GM20431 (cell line): ENCODE data around the gene CXCR3.
"Not testable (repeated sequence)": the region's sequence is repeated elsewhere in the genome, so short reads cannot be mapped to it uniquely, and the experiment has no call there.

Experiments
- in situ Hi-C: fragments of 300-500 bp; cut with MseI, MboI; formaldehyde crosslinking; loops from one replicate; pipeline ENCODE4 v1.15.0; 2020; ENCODE audit warnings: low sequenced_read_pairs; ENCODE audit not compliant: unreplicated experiment

The CXCR3 gene

DNA sequence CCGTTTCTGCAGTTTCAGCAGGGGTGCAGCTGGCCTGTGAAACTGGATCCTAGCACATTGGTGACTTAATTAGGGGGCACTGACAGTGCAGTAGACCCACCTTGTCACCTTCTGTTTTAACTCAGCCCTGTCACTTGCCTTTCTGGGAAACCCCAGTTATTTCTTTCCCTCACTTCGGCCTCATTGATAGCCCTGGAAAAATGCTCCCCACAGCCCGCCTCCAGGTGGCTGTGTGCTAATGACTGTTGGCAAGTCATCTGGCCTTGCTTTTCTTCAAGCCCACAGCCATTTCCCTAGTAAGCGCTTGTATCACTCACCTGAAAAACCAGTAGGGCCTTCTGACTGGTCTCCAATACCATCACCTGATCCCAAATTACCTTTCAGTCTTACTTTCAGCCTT lies 3.3 kb downstream of the CXCR3 start:
- in situ Hi-C loops, result no loop called here

DNA sequence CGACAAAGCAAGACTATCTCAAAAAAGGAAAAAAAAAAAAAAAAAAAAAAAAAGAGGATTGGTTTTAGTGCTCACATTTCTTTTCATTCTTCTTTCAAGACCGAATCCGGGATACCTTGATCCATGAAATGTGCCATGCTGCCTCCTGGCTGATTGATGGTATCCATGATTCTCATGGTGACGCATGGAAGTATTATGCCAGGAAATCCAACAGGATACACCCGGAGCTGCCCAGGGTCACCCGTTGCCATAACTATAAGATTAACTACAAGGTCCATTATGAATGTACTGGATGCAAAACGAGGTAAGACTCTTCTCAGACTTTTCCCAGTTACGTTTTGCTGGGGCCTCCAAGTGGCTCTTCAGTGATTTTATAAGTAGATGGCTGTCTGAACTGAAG lies 6.1 kb downstream of the CXCR3 start:
- in situ Hi-C loops, result no loop called here

- in situ Hi-C loops, result not testable (repeated sequence)
Measured at GRCh38 chrX:71611736-71612135, 6.6 kb downstream of the CXCR3 start.

- in situ Hi-C loops, result no loop called here
Measured at GRCh38 chrX:71609095-71609750, 9.1 kb downstream of the CXCR3 start.

- in situ Hi-C loops, result no loop called here
Measured at GRCh38 chrX:71607488-71607887, 10.8 kb downstream of the CXCR3 start.

GRCh38 chrX:71606536-71607216 lies 11.6 kb downstream of the CXCR3 start:
- in situ Hi-C loops, result no loop called here

DNA sequence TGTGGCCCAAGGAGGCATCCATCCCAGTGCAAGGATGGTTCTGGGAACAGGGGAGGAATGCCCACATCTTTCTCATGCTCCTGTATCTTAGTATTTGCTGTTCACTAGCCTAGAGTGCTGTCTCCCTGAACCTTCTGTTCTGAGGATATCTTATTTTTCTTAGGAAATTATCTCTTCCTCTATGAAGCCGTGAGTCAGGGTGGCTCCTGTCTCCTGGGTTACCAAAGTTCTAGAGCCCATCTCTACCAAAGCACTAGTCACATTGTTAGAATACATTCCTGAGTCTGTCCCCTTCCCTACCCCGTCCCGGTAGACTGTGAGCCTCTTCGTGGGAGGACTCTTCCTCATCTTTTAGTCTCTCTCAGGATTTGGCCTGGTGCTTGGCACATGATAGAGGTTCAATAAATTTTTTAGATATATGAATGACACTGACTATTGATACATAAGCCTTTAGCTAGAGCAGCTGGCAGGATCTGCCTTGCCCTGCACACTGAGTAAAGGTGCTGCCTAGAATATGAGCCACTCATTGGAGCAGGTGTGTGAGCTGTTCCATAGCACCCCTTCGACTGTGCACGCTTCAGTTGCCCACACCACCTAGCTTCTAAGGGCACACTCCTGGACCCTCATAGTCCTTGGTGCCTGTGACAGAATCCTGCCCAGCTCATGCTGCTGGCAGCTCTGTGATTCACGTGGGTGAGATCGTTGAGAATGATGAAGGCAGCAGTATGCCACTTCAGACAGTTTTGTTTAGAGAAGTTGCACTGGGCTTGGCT lies 13.3 kb downstream of the CXCR3 start:
- in situ Hi-C loops, result no loop called here

GRCh38 chrX:71604141-71604540 lies 14.2 kb downstream of the CXCR3 start:
- in situ Hi-C loops, result no loop called here

GRCh38 chrX:71603618-71604017 lies 14.7 kb downstream of the CXCR3 start:
- in situ Hi-C loops, result no loop called here

- in situ Hi-C loops, result no loop called here
Measured at GRCh38 chrX:71599965-71600364, 18.3 kb downstream of the CXCR3 start.

DNA sequence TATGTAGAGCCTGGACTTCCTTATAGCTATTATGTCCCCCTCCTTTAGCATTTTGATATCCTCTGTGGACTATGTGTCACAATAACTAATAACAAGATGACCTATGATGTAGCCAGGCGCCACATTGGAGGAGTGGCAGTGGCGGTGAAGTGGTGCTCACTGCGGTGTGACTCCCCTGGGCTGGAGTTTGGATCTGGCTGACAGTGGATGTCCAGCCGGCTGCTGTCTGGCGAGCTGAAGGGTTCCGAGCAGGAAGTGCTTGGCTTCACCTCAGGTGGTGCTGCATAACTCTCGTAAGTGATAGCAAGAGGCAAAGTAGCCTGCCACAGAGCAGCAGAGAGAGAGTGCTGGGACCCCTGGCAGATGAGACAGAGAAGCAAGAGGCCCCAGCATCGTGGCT lies 25.1 kb downstream of the CXCR3 start:
- in situ Hi-C loops, result not testable (repeated sequence)

GRCh38 chrX:71586929-71587328 lies 31.4 kb downstream of the CXCR3 start:
- in situ Hi-C loops, result no loop called here

DNA sequence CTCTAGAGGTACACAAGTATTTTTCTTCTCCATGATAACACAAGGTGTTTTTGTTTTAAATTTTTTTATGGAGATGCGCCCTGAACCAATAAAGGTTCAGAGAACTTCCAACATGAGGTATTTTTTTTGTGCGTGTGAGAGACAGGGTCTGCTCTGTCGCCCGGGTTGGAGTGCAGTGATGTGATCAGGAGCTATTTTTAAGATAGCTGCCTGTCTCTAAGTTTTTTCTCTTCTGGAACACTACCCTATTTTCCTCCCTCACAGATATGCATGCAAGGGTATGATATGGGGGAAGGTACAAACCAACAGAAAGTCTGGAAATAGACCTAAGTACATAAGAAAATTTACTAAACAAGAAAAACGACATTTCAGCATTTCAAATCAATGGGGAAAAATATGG lies 37.1 kb downstream of the CXCR3 start:
- in situ Hi-C loops, result no loop called here

DNA sequence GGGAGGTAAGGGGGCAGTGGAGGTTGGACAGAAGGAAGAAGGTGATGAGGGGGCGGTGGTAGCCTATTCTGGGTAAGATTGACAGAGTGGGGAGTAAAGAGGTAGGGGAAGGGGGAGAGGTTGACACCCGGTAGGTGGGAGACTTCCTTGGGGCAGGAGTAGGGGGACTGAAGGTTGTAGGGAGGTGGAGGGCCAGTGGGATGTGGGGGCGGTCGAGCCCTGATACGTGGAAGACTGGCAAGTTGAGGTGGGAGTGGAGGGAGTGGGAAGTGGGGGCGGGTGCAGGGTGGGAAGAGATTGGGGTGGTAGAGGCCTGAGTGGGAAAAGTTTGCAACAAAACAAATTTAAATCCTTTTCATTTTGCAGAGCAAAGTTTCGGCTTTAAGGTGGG lies 38.3 kb downstream of the CXCR3 start:
- in situ Hi-C loops, result no loop called here

DNA sequence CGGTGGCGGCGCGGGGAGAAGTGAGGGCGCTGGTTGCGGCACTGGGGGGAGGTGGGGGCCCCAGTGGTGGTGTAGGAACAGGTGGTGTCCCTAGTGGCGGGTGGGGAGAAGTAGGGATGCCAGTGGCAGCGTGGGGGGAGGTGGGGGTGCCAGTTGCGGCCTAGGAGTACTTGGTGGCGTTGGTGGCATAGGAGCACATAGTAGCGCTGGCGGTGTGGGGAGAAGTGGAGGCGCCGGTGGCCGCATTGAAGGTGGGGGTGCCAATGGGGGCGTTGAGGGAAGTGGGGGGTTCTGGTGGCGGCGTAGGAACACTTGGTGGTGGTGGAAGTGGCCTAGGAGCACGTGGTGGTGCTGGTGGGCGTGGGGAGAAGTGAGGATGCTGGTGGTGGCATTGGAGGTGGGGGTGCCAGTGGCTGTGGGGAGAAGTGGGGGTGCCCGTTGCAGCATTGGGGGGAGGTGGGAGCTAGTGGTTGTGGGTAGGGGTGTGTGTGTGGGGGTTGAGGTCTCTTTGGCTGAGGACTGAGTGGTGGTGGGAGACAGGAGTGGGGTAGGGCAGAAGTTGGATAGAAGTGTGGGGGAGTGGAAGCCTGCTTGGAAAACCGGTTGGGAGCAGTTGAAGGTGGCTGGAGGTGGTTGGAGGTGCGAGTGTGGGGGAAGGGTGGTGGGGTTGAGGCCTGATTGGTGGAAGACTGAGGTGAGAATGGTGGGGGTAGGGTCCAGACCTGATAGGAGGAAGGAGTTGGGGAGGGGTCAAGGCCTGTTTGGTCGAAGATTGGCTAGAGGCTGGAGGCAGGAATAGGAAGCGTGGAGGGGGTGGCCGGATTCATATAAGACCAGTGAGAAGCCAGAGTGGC lies 38.9 kb downstream of the CXCR3 start:
- in situ Hi-C loops, result no loop called here

GRCh38 chrX:71578253-71579135 lies 39.8 kb downstream of the CXCR3 start, which contains the start of gene GCNA:
GCNA (plus strand) TSS chrX:71578437; CDS start chrX:71580822, 2,385 bp downstream.
- in situ Hi-C loops, result no loop called here

GRCh38 chrX:71577682-71578081 lies 40.6 kb downstream of the CXCR3 start:
- in situ Hi-C loops, result no loop called here

DNA sequence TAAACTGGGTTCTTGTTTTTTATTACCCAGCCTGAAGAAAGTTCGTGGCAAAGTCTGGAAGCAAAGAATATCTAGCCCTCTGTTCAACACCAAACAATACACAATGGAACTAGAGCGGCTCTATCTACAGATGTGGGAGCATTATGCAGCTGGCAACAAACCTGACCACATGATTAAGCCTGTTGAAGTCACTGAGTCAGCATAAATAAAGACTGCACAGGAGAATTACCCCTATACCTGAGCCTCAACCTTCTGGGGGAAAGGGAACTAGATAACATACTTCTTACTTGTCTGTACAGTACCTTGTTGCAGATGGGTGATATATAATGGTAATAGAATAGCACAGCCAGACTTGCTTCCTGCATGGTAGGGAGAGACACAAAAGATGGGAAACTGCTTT lies 44.7 kb downstream of the CXCR3 start:
- in situ Hi-C loops, result no loop called here

GRCh38 chrX:71571390-71571789 lies 46.9 kb downstream of the CXCR3 start:
- in situ Hi-C loops, result not testable (repeated sequence)
